ENCODE measurements around the gene CLPSL1. TPM values are rescaled to one million over a fixed set of nuclear protein-coding genes. Genes with fewer than 3 reads are reported as not detected.

CLPSL1 gene
- total and polyA plus RNA-seq, 2 experiments from 2014 or later = not detected

DNA sequence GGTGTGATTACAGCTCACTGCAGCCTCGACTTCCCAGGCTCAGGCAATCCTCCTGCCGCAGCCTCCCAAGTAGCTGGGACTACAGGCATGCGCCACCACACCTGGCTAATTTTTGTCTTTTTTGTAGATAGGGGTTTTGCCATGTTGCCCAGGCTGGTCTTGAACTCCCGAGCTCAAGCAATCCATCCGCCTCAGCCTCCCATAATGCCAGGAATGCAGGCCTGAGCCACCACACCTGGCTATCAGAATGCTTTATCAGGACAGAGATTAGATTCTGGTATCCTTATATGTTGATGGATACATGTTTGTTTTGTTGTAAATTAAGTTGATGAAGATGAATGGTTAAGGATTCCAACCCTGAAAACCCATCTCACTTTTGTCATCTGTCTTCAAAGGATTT lies 48.5 kb downstream of the CLPSL1 start (continued):
- no peak for TF ChIP-seq ETS1 (IDR thresholded peaks at IDR 0.05)
- no peak for TF ChIP-seq CREB1 (CRISPR knock-in tag; IDR thresholded peaks at IDR 0.05; ENCODE audit: low read depth)
- no peak for TF ChIP-seq NANOG (IDR thresholded peaks at IDR 0.05; ENCODE audit: borderline replicate concordance)
- no peak for TF ChIP-seq STAT1 (IDR thresholded peaks at IDR 0.05; ENCODE audit: unreplicated experiment)
- no peak for TF ChIP-seq ZNF114 (CRISPR knock-in tag; IDR thresholded peaks at IDR 0.05)

- no peak for DNase-seq (ENCODE audit: low spot score)
- Histone ChIP-seq H3K27me3 (ENCODE audit: insufficient read depth) (no peaks in the 10 kb centered on the region), H3K4me1 (ENCODE audit: insufficient read depth) (no peaks in the 10 kb centered on the region), H3K4me3 (no peak overlapping the region), H2AFZ (no peak overlapping the region), H3K27ac (ENCODE audit: low read depth) (peak overlapping the region; percentile 68), H4K20me1 (replicated peaks; ENCODE audit: insufficient read depth) (no peaks in the 10 kb centered on the region), H3K9me2 (ENCODE audit: insufficient read depth) (no peaks in the 10 kb centered on the region), H3K79me2 (replicated peaks; ENCODE audit: insufficient read depth) (no peaks in the 10 kb centered on the region), H3F3A (replicated peaks; ENCODE audit: low read depth) (peaks cover 6% of the 10 kb centered on the region; the same call in 1 of the 2 replicates), H3K36me3 (ENCODE audit: insufficient read depth) (peaks cover 14% of the 10 kb centered on the region), H3K4me2 (no peak overlapping the region)
- peaks cover 3% of the 10 kb centered on the region for H3K27me3 Mint-ChIP-seq (ENCODE audit: insufficient read depth, low read depth, poor library complexity)
- no peak; the same call in 2 of the 3 replicates for ATAC-seq
- no peaks in the 10 kb centered on the region for H3K4me1 Mint-ChIP-seq
- H3K9me3 Mint-ChIP-seq = no peaks in the 10 kb centered on the region
- H3K4me3 Mint-ChIP-seq = no peak overlapping the region
- H3K27ac Mint-ChIP-seq = no peak overlapping the region
- peaks cover 26% of the 10 kb centered on the region for H3K36me3 Mint-ChIP-seq (ENCODE audit: low read depth)
- no peak for TF ChIP-seq NANOG (IDR thresholded peaks at IDR 0.05; ENCODE audit: borderline replicate concordance)
- TF ChIP-seq ZNF462 (CRISPR knock-in tag; IDR thresholded peaks at IDR 0.05) = no peak
- no peak for TF ChIP-seq STAT1 (IDR thresholded peaks at IDR 0.05; ENCODE audit: unreplicated experiment)
- TF ChIP-seq, protein P1, sequence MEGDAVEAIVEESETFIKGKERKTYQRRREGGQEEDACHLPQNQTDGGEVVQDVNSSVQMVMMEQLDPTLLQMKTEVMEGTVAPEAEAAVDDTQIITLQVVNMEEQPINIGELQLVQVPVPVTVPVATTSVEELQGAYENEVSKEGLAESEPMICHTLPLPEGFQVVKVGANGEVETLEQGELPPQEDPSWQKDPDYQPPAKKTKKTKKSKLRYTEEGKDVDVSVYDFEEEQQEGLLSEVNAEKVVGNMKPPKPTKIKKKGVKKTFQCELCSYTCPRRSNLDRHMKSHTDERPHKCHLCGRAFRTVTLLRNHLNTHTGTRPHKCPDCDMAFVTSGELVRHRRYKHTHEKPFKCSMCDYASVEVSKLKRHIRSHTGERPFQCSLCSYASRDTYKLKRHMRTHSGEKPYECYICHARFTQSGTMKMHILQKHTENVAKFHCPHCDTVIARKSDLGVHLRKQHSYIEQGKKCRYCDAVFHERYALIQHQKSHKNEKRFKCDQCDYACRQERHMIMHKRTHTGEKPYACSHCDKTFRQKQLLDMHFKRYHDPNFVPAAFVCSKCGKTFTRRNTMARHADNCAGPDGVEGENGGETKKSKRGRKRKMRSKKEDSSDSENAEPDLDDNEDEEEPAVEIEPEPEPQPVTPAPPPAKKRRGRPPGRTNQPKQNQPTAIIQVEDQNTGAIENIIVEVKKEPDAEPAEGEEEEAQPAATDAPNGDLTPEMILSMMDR (conservative IDR thresholded peaks at IDR 0.05; ENCODE audit: low read depth in 2 of 2) = no peak
- no peak for TF ChIP-seq CREB1 (CRISPR knock-in tag; IDR thresholded peaks at IDR 0.05; ENCODE audit: low read depth)
- no peak for TF ChIP-seq EZH2 (IDR thresholded peaks at IDR 0.05; ENCODE audit: low read depth, unreplicated experiment)
- no peak for TF ChIP-seq ZNF114 (CRISPR knock-in tag; IDR thresholded peaks at IDR 0.05)
- no peak for TF ChIP-seq ZNF331 (CRISPR knock-in tag; IDR thresholded peaks at IDR 0.05; ENCODE audit: low read depth)
- no peak for TF ChIP-seq ETS1 (IDR thresholded peaks at IDR 0.05)
Measured at GRCh38 chr6:35831257-35832007, 50.6 kb downstream of the CLPSL1 start.

Measured in GM23338 (cell line).